ENCODE measurements around the gene B4GALNT3. TPM values are rescaled to one million over a fixed set of nuclear protein-coding genes. Genes with fewer than 3 reads are reported as not detected.

Gene B4GALNT3
- not detected in 2 replicates for total RNA-seq

DNA sequence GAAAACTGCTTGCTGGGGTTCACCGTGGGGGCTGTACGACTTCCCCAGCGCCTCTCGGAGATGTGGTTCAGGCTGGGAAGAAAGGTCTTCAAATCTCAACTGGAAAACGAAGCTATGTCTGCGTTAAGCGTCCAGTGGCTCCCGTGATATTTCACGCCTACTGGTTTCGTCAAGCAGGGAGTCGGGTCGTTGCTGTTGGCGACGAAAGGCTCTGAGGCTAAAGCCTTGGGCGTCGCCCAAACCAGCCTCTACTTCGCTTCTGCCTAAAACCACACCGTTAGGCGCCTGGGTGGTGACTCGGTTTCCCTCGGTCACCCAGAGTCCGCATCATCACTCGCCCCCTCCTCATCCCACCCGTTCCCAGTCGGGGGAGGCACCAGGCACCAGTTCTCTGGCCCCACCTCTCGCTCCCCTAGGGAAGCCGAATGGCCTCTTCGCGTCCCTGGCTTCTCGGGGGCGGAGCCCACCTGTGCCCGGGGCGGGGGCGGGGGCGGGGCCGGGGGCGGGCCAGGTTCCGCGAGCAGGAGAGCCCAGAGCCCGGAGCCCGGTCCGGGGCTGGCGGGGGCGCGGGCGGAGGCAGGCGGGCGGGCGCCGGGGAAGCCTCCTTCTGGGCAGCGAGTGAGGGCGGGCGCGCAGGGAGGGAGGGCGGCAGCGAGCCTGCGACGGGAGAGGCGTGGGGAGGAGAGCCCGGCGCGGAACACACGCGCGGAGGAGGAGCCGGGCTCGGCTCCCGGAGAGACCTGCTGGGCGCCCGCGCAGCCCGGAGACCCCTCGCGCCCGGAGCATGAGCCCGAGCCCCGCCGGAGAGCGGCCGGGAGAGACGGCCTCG, at the start of gene B4GALNT3:
Gene B4GALNT3, plus strand, starts transcription at position 510 of the 829 bp plus-strand sequence. CDS start 438 bp downstream, outside the sequence.

Other genes with a start within 250 kb of the B4GALNT3 start
- gene SLC6A12, start 245.8 kb upstream of the B4GALNT3 start, total RNA-seq, result not detected in 2 replicates
- gene SLC6A13, start 197.1 kb upstream of the B4GALNT3 start, total RNA-seq, result 0.05 TPM in 1 of 2 replicates, not detected in the other
- gene KDM5A, start 70.6 kb upstream of the B4GALNT3 start, total RNA-seq, result 35.5 and 52.6 TPM in 2 replicates
- 4.0 and 4.7 TPM in 2 replicates for gene CCDC77, start 58.3 kb upstream of the B4GALNT3 start, total RNA-seq
- gene NINJ2, start 203.5 kb downstream of the B4GALNT3 start, total RNA-seq, result 0.20 TPM in 1 of 2 replicates, not detected in the other

Measured in cardiac ventricle fibroblast (primary cell).